ENCODE data around the gene SIRPB2. TPM values are rescaled to one million over a fixed set of nuclear protein-coding genes. Genes with fewer than 3 reads are reported as not detected.

SIRPB2 gene
- total RNA-seq, 3 donors from 2014 or later: 2.9 to 30.9 (median 4.3) TPM

DNA sequence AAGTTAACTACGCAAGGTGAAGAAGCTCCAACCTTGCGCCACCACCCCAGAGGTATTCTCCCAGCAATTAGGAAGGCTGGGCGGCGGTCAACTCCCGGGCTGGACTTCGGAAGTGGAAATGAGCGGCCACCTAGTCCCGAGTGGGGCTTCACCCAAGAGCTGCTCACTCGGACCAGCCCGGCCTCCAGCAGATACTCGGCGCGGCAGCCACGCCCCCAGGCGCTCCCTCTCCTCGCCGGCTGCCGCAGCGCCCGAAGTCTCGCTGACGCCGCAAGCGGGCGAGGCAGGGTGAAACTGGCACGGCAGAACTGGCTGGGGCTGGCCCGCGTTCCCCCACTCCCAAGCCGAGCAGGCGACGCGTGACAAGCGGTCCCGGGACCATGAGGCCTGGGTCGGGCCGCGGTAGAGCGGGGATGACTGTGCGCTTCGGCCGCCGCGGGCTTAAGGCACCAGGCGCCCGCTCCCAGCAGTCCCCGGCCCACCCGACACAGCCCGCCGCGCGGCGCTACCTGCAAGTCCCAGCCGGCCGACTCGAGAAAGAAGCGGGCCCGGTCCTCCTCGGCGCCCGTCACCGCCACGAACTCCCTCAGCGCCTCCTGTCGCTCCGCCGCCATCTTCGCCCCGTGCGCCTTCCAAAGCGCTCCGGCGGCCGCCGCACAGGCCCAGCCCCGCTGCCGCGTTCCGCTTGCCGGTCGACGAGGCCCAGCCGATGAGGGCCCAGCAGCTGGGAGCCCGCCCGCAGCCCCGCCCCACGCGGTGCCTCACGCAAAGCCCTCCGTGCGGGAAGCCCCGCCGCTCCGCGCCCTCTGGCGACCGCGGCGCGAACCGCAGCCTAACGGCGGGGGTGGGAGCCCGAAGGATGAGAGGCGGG is 24.8 kb downstream of the SIRPB2 start, which contains the start of gene NSFL1C:
NSFL1C (minus strand) TSS at position 639 of the 871 bp plus-strand sequence; CDS start at position 614, 25 bp downstream.
- no peaks in the 10 kb centered on the region for H3K27me3 ChIP-seq
- TF ChIP-seq POLR2A (IDR thresholded peaks at IDR 0.05) (no peak), POLR2AphosphoS5 (IDR thresholded peaks at IDR 0.05) (peak; percentile 73 to 82 (median 79))
- TF ChIP-seq, protein P1, sequence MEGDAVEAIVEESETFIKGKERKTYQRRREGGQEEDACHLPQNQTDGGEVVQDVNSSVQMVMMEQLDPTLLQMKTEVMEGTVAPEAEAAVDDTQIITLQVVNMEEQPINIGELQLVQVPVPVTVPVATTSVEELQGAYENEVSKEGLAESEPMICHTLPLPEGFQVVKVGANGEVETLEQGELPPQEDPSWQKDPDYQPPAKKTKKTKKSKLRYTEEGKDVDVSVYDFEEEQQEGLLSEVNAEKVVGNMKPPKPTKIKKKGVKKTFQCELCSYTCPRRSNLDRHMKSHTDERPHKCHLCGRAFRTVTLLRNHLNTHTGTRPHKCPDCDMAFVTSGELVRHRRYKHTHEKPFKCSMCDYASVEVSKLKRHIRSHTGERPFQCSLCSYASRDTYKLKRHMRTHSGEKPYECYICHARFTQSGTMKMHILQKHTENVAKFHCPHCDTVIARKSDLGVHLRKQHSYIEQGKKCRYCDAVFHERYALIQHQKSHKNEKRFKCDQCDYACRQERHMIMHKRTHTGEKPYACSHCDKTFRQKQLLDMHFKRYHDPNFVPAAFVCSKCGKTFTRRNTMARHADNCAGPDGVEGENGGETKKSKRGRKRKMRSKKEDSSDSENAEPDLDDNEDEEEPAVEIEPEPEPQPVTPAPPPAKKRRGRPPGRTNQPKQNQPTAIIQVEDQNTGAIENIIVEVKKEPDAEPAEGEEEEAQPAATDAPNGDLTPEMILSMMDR (IDR thresholded peaks at IDR 0.05): peak; percentile 48 to 97 (median 56)
- H3K4me1 ChIP-seq: peaks cover 9 to 11% of the 10 kb centered on the region in 2 donors
- no peaks in the 10 kb centered on the region for H3K36me3 ChIP-seq
- H3K4me3 ChIP-seq: peak within 1 kb of the TSS; percentile 91 to 98 (median 97)
- H3K27ac ChIP-seq: peak within 1 kb of the TSS; percentile 85
- DNase-seq (ENCODE audit: low spot score in 2 of 2): peak; percentile 89 to 95
- intact Hi-C loops (cut with DNase I; ENCODE audit: low total_unique reads): no loop called here
- H3K9me3 ChIP-seq: no peaks in the 10 kb centered on the region

DNA sequence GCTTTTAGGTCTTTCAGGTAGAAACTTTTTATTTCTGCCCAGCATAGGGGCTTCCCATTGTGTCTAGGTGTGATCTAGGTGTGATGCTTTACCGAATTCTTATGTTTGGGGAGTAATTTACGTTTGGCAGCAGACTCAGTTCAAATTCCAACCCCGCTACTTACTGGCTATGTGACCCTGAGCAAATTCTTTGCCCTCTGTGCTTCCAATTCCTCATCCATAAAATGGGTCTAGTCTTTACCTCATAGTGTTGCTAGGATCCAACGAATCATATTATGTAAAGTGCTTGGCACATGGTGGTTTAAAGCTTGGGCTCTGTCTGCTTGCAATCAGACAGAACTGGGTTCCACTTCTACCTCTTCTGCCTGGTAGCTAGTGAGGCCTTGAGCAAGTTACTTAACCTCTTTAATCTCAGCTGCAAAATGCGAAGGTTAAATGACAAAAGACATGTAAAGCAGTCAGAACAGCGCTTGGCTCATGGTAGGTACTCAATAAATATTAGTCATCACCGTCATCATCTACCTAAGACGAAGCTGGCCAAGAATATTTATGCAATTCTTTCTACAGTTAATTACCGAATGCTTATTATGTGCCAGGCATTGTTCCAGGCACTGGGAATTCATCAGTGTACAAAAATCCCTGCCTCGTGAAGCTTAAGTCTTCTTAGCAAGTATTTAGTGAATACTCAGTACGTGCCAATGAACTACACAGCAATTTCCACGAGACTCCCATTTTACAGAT is 25.6 kb downstream of the SIRPB2 start:
- Histone ChIP-seq H3K4me1 (peaks cover 9 to 11% of the 10 kb centered on the region in 2 donors), H3K36me3 (no peaks in the 10 kb centered on the region), H3K27me3 (no peaks in the 10 kb centered on the region), H3K4me3 (peak overlapping the region; percentile 91 to 98 (median 97)), H3K9me3 (no peaks in the 10 kb centered on the region), H3K27ac (peak overlapping the region; percentile 85)
- intact Hi-C loops (cut with DNase I; ENCODE audit: low total_unique reads): no loop called here
- DNase-seq (ENCODE audit: low spot score in 2 of 2): no peak
- TF ChIP-seq, protein P1 (IDR thresholded peaks at IDR 0.05): no peak
- TF ChIP-seq POLR2A (IDR thresholded peaks at IDR 0.05) (no peak), POLR2AphosphoS5 (IDR thresholded peaks at IDR 0.05) (no peak)

- Histone ChIP-seq H3K4me1 (peaks cover 9 to 11% of the 10 kb centered on the region in 2 donors), H3K36me3 (no peaks in the 10 kb centered on the region), H3K4me3 (no peak overlapping the region), H3K9me3 (no peaks in the 10 kb centered on the region), H3K27me3 (no peaks in the 10 kb centered on the region), H3K27ac (no peak overlapping the region)
- no peak for TF ChIP-seq POLR2AphosphoS5 (IDR thresholded peaks at IDR 0.05)
- TF ChIP-seq, protein P1 (IDR thresholded peaks at IDR 0.05): no peak
- no peak for TF ChIP-seq POLR2A (IDR thresholded peaks at IDR 0.05)
- no peak for DNase-seq (ENCODE audit: low spot score in 2 of 2)
- intact Hi-C loops (cut with DNase I; ENCODE audit: low total_unique reads): loop anchor here (5.0 kb wide), 1 partner anchor 668 kb away; no protein-coding TSS in a partner anchor
These were observed 27.1 kb downstream of the SIRPB2 start for GRCh38 chr20:1463971-1464570.

GRCh38 chr20:1462834-1463233 is 28.4 kb downstream of the SIRPB2 start:
- Histone ChIP-seq H3K4me3 (no peak overlapping the region), H3K36me3 (no peaks in the 10 kb centered on the region), H3K9me3 (no peaks in the 10 kb centered on the region), H3K27ac (no peak overlapping the region), H3K4me1 (peaks cover 9 to 11% of the 10 kb centered on the region in 2 donors), H3K27me3 (no peaks in the 10 kb centered on the region)
- no peak for DNase-seq (ENCODE audit: low spot score in 2 of 2)
- TF ChIP-seq POLR2A (IDR thresholded peaks at IDR 0.05): no peak
- TF ChIP-seq, protein P1 (IDR thresholded peaks at IDR 0.05): no peak
- TF ChIP-seq POLR2AphosphoS5 (IDR thresholded peaks at IDR 0.05): no peak
- intact Hi-C loops (cut with DNase I; ENCODE audit: low total_unique reads): loop anchor here (5.0 kb wide), 1 partner anchor 669 kb away; no protein-coding TSS in a partner anchor
